ENCODE results near the gene CARD10. TPM values are rescaled to one million over a fixed set of nuclear protein-coding genes. Genes with fewer than 3 reads are reported as not detected.

The CARD10 gene
- 1.5 and 6.2 TPM in 2 replicates for total RNA-seq (ENCODE audit: low replicate concordance)

- Histone ChIP-seq H3K4me1 (no peaks in the 10 kb centered on the region), H3K36me3 (no peaks in the 10 kb centered on the region), H3K4me2 (peak within 1 kb of the TSS; percentile 93), H3K27me3 (peaks cover 69% of the 10 kb centered on the region), H3K27ac (no peak within 1 kb of the TSS), H2AFZ (replicated peaks) (peak within 1 kb of the TSS; percentile 96), H3K9me3 (ENCODE audit: low read depth) (no peaks in the 10 kb centered on the region), H3K79me2 (ENCODE audit: low read depth) (no peaks in the 10 kb centered on the region), H3K4me3 (peak within 1 kb of the TSS; percentile 64), H3K9ac (no peak within 1 kb of the TSS), H4K20me1 (ENCODE audit: low read depth) (no peaks in the 10 kb centered on the region), H3F3A (ENCODE audit: low read depth) (peaks cover 7% of the 10 kb centered on the region)
- Mint-ChIP-seq H3K4me3 (peak within 1 kb of the TSS; percentile 86), H3K4me1 (peaks cover 25% of the 10 kb centered on the region), H3K36me3 (peaks cover 4% of the 10 kb centered on the region), H3K27me3 (ENCODE audit: insufficient read depth, low read depth) (peaks cover 25% of the 10 kb centered on the region), H3K27ac (peak within 1 kb of the TSS; percentile 51), H3K9me3 (peaks cover 4% of the 10 kb centered on the region)
- peak; percentile 67 for DNase-seq (ENCODE audit: low spot score)
- TF ChIP-seq, protein P1, sequence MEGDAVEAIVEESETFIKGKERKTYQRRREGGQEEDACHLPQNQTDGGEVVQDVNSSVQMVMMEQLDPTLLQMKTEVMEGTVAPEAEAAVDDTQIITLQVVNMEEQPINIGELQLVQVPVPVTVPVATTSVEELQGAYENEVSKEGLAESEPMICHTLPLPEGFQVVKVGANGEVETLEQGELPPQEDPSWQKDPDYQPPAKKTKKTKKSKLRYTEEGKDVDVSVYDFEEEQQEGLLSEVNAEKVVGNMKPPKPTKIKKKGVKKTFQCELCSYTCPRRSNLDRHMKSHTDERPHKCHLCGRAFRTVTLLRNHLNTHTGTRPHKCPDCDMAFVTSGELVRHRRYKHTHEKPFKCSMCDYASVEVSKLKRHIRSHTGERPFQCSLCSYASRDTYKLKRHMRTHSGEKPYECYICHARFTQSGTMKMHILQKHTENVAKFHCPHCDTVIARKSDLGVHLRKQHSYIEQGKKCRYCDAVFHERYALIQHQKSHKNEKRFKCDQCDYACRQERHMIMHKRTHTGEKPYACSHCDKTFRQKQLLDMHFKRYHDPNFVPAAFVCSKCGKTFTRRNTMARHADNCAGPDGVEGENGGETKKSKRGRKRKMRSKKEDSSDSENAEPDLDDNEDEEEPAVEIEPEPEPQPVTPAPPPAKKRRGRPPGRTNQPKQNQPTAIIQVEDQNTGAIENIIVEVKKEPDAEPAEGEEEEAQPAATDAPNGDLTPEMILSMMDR (IDR thresholded peaks at IDR 0.05) = no peak
- TF ChIP-seq EZH2 (IDR thresholded peaks at IDR 0.05) (peak; percentile 25), EZH2phosphoT487 (IDR thresholded peaks at IDR 0.05) (peak; percentile 19)
Observed at GRCh38 chr22:37519268-37520195, at the start of gene CARD10. Gene CARD10, minus strand, starts transcription at chr22:37519415. Its CDS starts 215 bp downstream, at chr22:37519200.

- Histone ChIP-seq H3K4me3 (no peak overlapping the region), H3F3A (ENCODE audit: low read depth) (no peaks in the 10 kb centered on the region), H2AFZ (replicated peaks) (no peak overlapping the region), H3K27me3 (no peaks in the 10 kb centered on the region), H3K27ac (no peak overlapping the region), H3K9me3 (ENCODE audit: low read depth) (no peaks in the 10 kb centered on the region), H3K4me1 (no peaks in the 10 kb centered on the region), H4K20me1 (ENCODE audit: low read depth) (no peaks in the 10 kb centered on the region), H3K9ac (no peak overlapping the region), H3K4me2 (no peak overlapping the region), H3K79me2 (ENCODE audit: low read depth) (no peaks in the 10 kb centered on the region), H3K36me3 (no peaks in the 10 kb centered on the region)
- DNase-seq (ENCODE audit: low spot score) = no peak
- Mint-ChIP-seq H3K36me3 (peaks cover 2% of the 10 kb centered on the region), H3K27me3 (ENCODE audit: insufficient read depth, low read depth) (peaks cover 8% of the 10 kb centered on the region), H3K4me1 (peaks cover 11% of the 10 kb centered on the region), H3K9me3 (no peaks in the 10 kb centered on the region), H3K27ac (no peak overlapping the region), H3K4me3 (no peak overlapping the region)
- TF ChIP-seq EZH2 (IDR thresholded peaks at IDR 0.05) = no peak
- TF ChIP-seq EZH2phosphoT487 (IDR thresholded peaks at IDR 0.05) = no peak
- TF ChIP-seq, protein P1 (IDR thresholded peaks at IDR 0.05) = no peak
Observed at GRCh38 chr22:37568448-37569008, 49.3 kb upstream of the CARD10 start.

DNA sequence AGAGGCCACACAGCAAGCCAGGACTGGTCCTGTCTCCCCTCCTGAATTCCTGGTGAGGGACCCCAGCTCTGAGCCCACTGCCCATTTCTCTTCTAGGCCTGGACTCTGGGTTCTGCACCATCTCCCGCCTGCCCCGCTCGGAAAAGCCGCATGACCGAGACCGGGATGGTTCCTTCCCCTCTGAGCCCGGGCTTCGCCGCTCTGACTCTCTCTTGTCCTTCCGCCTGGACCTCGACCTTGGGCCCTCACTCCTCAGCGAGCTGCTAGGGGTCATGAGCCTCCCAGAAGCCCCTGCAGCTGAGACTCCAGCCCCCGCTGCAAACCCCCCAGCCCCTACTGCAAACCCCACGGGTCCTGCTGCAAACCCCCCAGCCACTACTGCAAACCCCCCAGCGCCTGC, 48.8 kb upstream of the CARD10 start:
- H3K79me2 ChIP-seq (ENCODE audit: low read depth) = no peaks in the 10 kb centered on the region
- Mint-ChIP-seq H3K36me3 (peaks cover 2% of the 10 kb centered on the region), H3K4me1 (peaks cover 16% of the 10 kb centered on the region), H3K9me3 (no peaks in the 10 kb centered on the region), H3K27ac (no peak overlapping the region), H3K27me3 (ENCODE audit: insufficient read depth, low read depth) (peaks cover 8% of the 10 kb centered on the region), H3K4me3 (no peak overlapping the region)
- H3K9me3 ChIP-seq (ENCODE audit: low read depth) = no peaks in the 10 kb centered on the region
- no peaks in the 10 kb centered on the region for H3K27me3 ChIP-seq
- TF ChIP-seq, protein P1 (IDR thresholded peaks at IDR 0.05) = no peak
- TF ChIP-seq EZH2 (IDR thresholded peaks at IDR 0.05) = no peak
- no peak for TF ChIP-seq EZH2phosphoT487 (IDR thresholded peaks at IDR 0.05)
- no peaks in the 10 kb centered on the region for H3K36me3 ChIP-seq
- H2AFZ ChIP-seq (replicated peaks) = no peak overlapping the region
- H3K4me3 ChIP-seq = no peak overlapping the region
- H3K4me1 ChIP-seq = no peaks in the 10 kb centered on the region
- no peak for DNase-seq (ENCODE audit: low spot score)
- no peak overlapping the region for H3K4me2 ChIP-seq
- H4K20me1 ChIP-seq (ENCODE audit: low read depth) = no peaks in the 10 kb centered on the region
- no peak overlapping the region for H3K9ac ChIP-seq
- H3F3A ChIP-seq (ENCODE audit: low read depth) = no peaks in the 10 kb centered on the region
- no peak overlapping the region for H3K27ac ChIP-seq

All from neural progenitor cell (in vitro differentiated cells).